SK-N-SH (cell line): ENCODE results near the gene PRKCH. TPM values are rescaled to one million over a fixed set of nuclear protein-coding genes. Genes with fewer than 3 reads are reported as not detected.
A peak's percentile ranks its signal among the peaks of the same experiment; 100 is the strongest.

Experiments
- CTCF ChIA-PET: fragments of 300-600, 350-600 bp; formaldehyde crosslinking; extraction: SDS; loops from one replicate; lab custom pipeline; 2021; lab: Yijun Ruan, JAX
- POLR2A ChIA-PET: fragments of 350-600 bp; sonication (Branson Sonifier 250); formaldehyde crosslinking; extraction: SDS; loops from one replicate; lab custom pipeline; 2020; ENCODE audit warnings: antibody characterized with exemption, inconsistent platforms; lab: Yijun Ruan, JAX
- DNase-seq: peaks from one replicate; pipeline ENCODE4 v3.0.0; 2012
- H2AFZ ChIP-seq: fragments of 200-600 bp; sonication (generic); 2 replicates; pipeline ENCODE4 v1.8.1; 2016; ENCODE audit warnings: antibody characterized with exemption, mild to moderate bottlenecking, low read depth
- H3F3A ChIP-seq: fragments of 200-600 bp; sonication (generic); replicated peaks from 2 replicates; pipeline ENCODE3; 2016; ENCODE audit warnings: antibody characterized with exemption, mild to moderate bottlenecking; ENCODE audit not compliant: insufficient read depth
- H3K27ac ChIP-seq, 2 experiments: fragments of 200-500 bp in 1 of 2; fragments of 200-600 bp in 1 of 2; sonication (Bioruptor generic) in 1 of 2; sonication (generic), shearing (Covaris generic) in 1 of 2; 2 replicates each; pipeline versions ENCODE4 v1.5.1 to v1.6.1; 2014 to 2016; ENCODE audit warnings: low read depth in 2 of 2, inconsistent platforms in 1 of 2, low read length in 1 of 2, mild to moderate bottlenecking in 1 of 2, mixed read lengths in 1 of 2
- H3K27me3 ChIP-seq: fragments of 200-600 bp; sonication (generic), shearing (Covaris generic); 2 replicates; pipeline ENCODE4 v1.6.1; 2016; ENCODE audit warnings: mixed run types; ENCODE audit not compliant: insufficient read depth
- H3K36me3 ChIP-seq, 2 experiments: fragments of 200-500 bp in 1 of 2; fragments of 200-600 bp in 1 of 2; sonication (Bioruptor generic) in 1 of 2; sonication (generic) in 1 of 2; replicated peaks in 1 of 2; 2 replicates each; pipeline versions ENCODE3 to v1.5.1; 2014 to 2016; ENCODE audit warnings: low read length in 1 of 2, mild to moderate bottlenecking in 1 of 2; ENCODE audit not compliant: insufficient read depth in 2 of 2, control insufficient read depth in 1 of 2
- H3K4me1 ChIP-seq, 2 experiments: fragments of 200-500 bp in 1 of 2; fragments of 200-600 bp in 1 of 2; sonication (Bioruptor generic) in 1 of 2; sonication (generic), shearing (Covaris generic) in 1 of 2; 2 replicates each; pipeline versions ENCODE4 v1.5.1 to v1.6.1; 2014 to 2016; ENCODE audit warnings: low read depth in 1 of 2, low read length in 1 of 2, mixed run types in 1 of 2; ENCODE audit not compliant: insufficient read depth in 2 of 2, control insufficient read depth in 1 of 2
- H3K4me2 ChIP-seq: fragments of 200-600 bp; sonication (generic), shearing (Covaris generic); 2 replicates; pipeline ENCODE4 v1.6.1; 2017; ENCODE audit warnings: mixed run types
- H3K4me3 ChIP-seq, 2 experiments: fragments of 200-500 bp in 1 of 2; fragments of 200-600 bp in 1 of 2; sonication (Bioruptor generic) in 1 of 2; sonication (generic), shearing (Covaris generic) in 1 of 2; 2 replicates each; pipeline versions ENCODE4 v1.5.1 to v1.8.1; 2014 to 2016; ENCODE audit warnings: low read depth in 2 of 2, inconsistent platforms in 1 of 2, low read length in 1 of 2, mild to moderate bottlenecking in 1 of 2, mixed read lengths in 1 of 2, moderate library complexity in 1 of 2
- H3K79me2 ChIP-seq: fragments of 200-600 bp; sonication (generic); 2 replicates; pipeline ENCODE4 v1.8.1; 2017; ENCODE audit warnings: mild to moderate bottlenecking; ENCODE audit not compliant: insufficient read depth
- H3K9ac ChIP-seq: fragments of 200-600 bp; sonication (generic); 2 replicates; pipeline ENCODE4 v1.6.1; 2017; ENCODE audit warnings: mixed run types
- H3K9me2 ChIP-seq: fragments of 200-600 bp; sonication (generic); 2 replicates; pipeline ENCODE4 v1.6.1; 2017; ENCODE audit warnings: mixed run types
- H3K9me3 ChIP-seq: fragments of 200-600 bp; sonication (generic); 2 replicates; pipeline ENCODE4 v1.6.1; 2017; ENCODE audit warnings: mixed run types, mild to moderate bottlenecking, moderate library complexity
- H4K20me1 ChIP-seq: fragments of 200-600 bp; sonication (generic); 2 replicates; pipeline ENCODE4 v1.6.1; 2017; ENCODE audit warnings: mild to moderate bottlenecking, mixed run types; ENCODE audit not compliant: insufficient read depth
- CHD2 ChIP-seq: fragments of 150-350 bp; IDR thresholded peaks from 2 replicates; pipeline ENCODE4 v1.6.1; 2018; ENCODE audit warnings: low read length; ENCODE audit not compliant: partially characterized antibody
- EP300 ChIP-seq, 2 experiments: IDR thresholded peaks; 2 replicates each; pipeline versions ENCODE4 v1.4.0 to v1.6.1; 2012; ENCODE audit warnings: borderline replicate concordance in 1 of 2, low read depth in 1 of 2, low read length in 1 of 2
- FOSL2 ChIP-seq: IDR thresholded peaks from 2 replicates; pipeline ENCODE4 v1.4.0; 2012; ENCODE audit warnings: low read depth, mild to moderate bottlenecking, moderate library complexity, borderline replicate concordance
- FOXJ3 ChIP-seq: sonication (generic); formaldehyde crosslinking; IDR thresholded peaks from 2 replicates; pipeline ENCODE4 v1.5.1; 2020; ENCODE audit warnings: mild to moderate bottlenecking, missing genetic modification reagents
- GATA2 ChIP-seq: sonication (generic); formaldehyde crosslinking; IDR thresholded peaks from 2 replicates; pipeline ENCODE4 v1.5.0; 2020; ENCODE audit warnings: mild to moderate bottlenecking, missing genetic modification reagents
- MEF2A ChIP-seq: IDR thresholded peaks from 2 replicates; pipeline ENCODE4 v1.4.0; 2012; ENCODE audit warnings: low read depth, borderline replicate concordance
- MXI1 ChIP-seq: IDR thresholded peaks from 2 replicates; pipeline ENCODE4 v1.6.1; 2012; ENCODE audit warnings: mild to moderate bottlenecking, low read depth, low read length, improper control_type of control experiment
- RCOR1 ChIP-seq: fragments of 150-350 bp; IDR thresholded peaks from 2 replicates; pipeline ENCODE4 v1.6.1; 2017; ENCODE audit warnings: antibody characterized with exemption, low read length
- RFX5 ChIP-seq: IDR thresholded peaks from 2 replicates; pipeline ENCODE4 v1.6.1; 2012; ENCODE audit warnings: mild to moderate bottlenecking, improper control_type of control experiment, low read length
- SIN3A ChIP-seq: IDR thresholded peaks from 2 replicates; pipeline ENCODE4 v1.6.1; 2012; ENCODE audit warnings: low read depth, mild to moderate bottlenecking, low read length, moderate library complexity, borderline replicate concordance
- SMC3 ChIP-seq: IDR thresholded peaks from 2 replicates; pipeline ENCODE4 v1.6.1; 2012; ENCODE audit warnings: low read depth, low read length, improper control_type of control experiment
- TAF1 ChIP-seq: IDR thresholded peaks from 2 replicates; pipeline ENCODE4 v1.6.1; 2012; ENCODE audit warnings: low read depth, mild to moderate bottlenecking, low read length, moderate library complexity, borderline replicate concordance
- TCF12 ChIP-seq: IDR thresholded peaks from 2 replicates; pipeline ENCODE4 v1.4.0; 2012
- YY1 ChIP-seq: IDR thresholded peaks from 2 replicates; pipeline ENCODE4 v1.4.0; 2012; ENCODE audit warnings: low read depth, mild to moderate bottlenecking
- WGBS: methylation state at CpG from one replicate; pipeline ENCODE4 v1.1.6; 2017; ENCODE audit warnings: low lambda C conversion rate; 5-methylcytosine and 5-hydroxymethylcytosine counted together
- polyA plus RNA-seq, 3 experiments: library from polyadenylated mRNA; depleted of rRNA; stranded (reverse); fragments of >200 nt; gene quantifications; 2 replicates each; pipeline ENCODE4 v1.2.3, GENCODE V29; 2012
- TF ChIP-seq, protein P1 (sequence below): IDR thresholded peaks from 2 replicates; pipeline ENCODE4; 2012

PRKCH gene
- polyA plus RNA-seq, 1 of the 3 experiments (the other 2 are of a cell fraction) = 4.2 TPM

DNA sequence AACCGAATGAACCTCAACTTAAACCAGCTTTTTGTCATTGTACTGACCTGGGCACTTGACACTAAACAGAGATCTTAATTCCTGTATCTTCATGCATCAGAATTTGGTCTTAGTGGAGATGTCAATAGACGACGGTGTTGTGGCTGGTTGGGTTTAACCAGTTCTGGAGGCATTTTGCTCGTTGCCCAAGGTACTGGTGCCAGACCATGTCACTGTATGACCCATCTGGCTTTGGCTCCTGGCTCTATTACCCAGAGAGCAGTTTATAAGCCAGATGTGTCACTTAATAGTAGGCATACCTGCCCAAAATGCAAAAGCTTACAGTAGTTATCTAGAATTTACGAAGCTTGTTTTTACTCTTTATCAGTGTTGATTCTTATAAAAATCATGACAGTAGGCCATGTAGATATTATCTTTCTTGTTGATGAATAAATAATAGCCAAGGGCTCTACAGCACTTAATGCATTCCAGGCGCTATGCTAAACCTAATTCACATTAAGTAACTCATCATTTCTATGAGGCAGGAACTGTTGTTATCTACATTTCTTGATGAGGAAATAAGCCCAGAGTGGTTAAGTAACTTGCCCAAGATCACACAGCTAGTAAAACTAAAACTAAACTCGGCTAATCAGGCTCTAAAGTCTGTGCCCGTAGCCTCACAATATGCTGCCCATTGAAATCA, 194.2 kb downstream of the PRKCH start:
- Histone ChIP-seq H4K20me1 (no peaks in the 10 kb centered on the region), H3K9ac (no peak overlapping the region), H2AFZ (no peak overlapping the region), H3K4me3 (no peak overlapping the region)
- CTCF ChIA-PET = interaction anchor here (0.5 kb wide), 1 partner anchor 759 kb away, joined by 3 read pairs; no protein-coding TSS in a partner anchor
- peak; percentile 85 for TF ChIP-seq RCOR1
- TF ChIP-seq FOXJ3 (CRISPR knock-in tag) = peak; percentile 73
- TF ChIP-seq TAF1 = no peak
- peak in 1 of 2 experiments; percentile 88; a peak in 2 of 4 replicates for TF ChIP-seq EP300 (IDR thresholded peaks at IDR 0.05; ENCODE audit: borderline replicate concordance in 1 of 2, low read depth in 1 of 2, low read length in 1 of 2)
- no peak for TF ChIP-seq TCF12
- TF ChIP-seq CHD2 = peak; percentile 24
- TF ChIP-seq GATA2 (CRISPR knock-in tag) = peak; percentile 81
- TF ChIP-seq, all 33 proteins: peak for 5
- Histone ChIP-seq H3K9me2 (no peaks in the 10 kb centered on the region), H3K79me2 (no peaks in the 10 kb centered on the region), H3K9me3 (no peaks in the 10 kb centered on the region), H3K4me2 (no peak overlapping the region), H3F3A (peaks cover 4% of the 10 kb centered on the region), H3K36me3 (no peaks in the 10 kb centered on the region), H3K27me3 (no peaks in the 10 kb centered on the region), H3K27ac (peak overlapping the region in 1 of 2 experiments; percentile 87; a peak in 2 of 4 replicates), H3K4me1 (peaks cover 0 to 60% of the 10 kb centered on the region in 2 experiments; a peak in 2 of 4 replicates)
- POLR2A ChIA-PET = no interaction called here
- no peak for DNase-seq
- WGBS = 75% methylated on average over 8 of the region's 8 CpGs

DNA sequence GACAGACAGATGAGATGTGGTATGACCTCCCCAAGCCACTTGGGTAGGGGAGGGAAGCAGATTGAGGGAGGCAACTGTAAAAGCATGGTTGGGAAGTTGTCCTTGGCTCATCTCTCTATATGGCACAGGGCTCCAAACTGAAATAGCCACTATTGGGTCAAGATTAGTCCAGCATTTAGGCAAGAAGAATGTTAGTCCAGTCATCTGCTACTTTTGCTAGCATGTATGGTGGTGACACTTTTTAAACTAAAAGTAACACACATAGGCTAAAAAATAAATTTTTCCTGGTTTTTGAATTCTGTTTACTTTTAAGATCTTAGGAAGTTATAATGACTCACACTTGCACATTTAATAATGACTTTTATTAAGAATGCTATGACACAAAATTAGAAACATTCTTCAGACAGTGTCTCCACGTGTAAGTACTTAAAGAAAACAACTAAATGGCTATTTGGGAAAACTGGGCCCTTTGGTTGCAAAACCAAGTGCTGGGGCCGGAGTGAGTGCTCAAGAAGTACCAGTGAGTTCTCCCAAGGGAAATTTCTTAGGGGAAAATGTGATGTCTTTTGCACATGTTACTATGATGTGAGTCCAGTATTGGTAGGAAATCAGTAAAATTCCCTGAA, 194.9 kb downstream of the PRKCH start:
- Histone ChIP-seq H3K27me3 (no peaks in the 10 kb centered on the region), H3K79me2 (no peaks in the 10 kb centered on the region), H3K9me3 (no peaks in the 10 kb centered on the region), H3K9me2 (no peaks in the 10 kb centered on the region), H3K36me3 (no peaks in the 10 kb centered on the region), H3F3A (peaks cover 4% of the 10 kb centered on the region), H3K4me3 (no peak overlapping the region), H4K20me1 (no peaks in the 10 kb centered on the region), H3K9ac (no peak overlapping the region), H3K27ac (peak overlapping the region in 1 of 2 experiments; percentile 87; a peak in 2 of 4 replicates), H2AFZ (no peak overlapping the region), H3K4me2 (no peak overlapping the region), H3K4me1 (peaks cover 0 to 59% of the 10 kb centered on the region in 2 experiments; a peak in 2 of 4 replicates)
- WGBS = 65% methylated on average over 2 of the region's 2 CpGs
- ChIA-PET CTCF (interaction anchor here (0.5 kb wide), 1 partner anchor 759 kb away, joined by 3 read pairs; no protein-coding TSS in a partner anchor), POLR2A (no interaction called here)
- DNase-seq = no peak
- TF ChIP-seq, protein P1, sequence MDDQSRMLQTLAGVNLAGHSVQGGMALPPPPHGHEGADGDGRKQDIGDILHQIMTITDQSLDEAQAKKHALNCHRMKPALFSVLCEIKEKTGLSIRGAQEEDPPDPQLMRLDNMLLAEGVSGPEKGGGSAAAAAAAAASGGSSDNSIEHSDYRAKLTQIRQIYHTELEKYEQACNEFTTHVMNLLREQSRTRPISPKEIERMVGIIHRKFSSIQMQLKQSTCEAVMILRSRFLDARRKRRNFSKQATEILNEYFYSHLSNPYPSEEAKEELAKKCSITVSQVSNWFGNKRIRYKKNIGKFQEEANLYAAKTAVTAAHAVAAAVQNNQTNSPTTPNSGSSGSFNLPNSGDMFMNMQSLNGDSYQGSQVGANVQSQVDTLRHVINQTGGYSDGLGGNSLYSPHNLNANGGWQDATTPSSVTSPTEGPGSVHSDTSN = no peak
- TF ChIP-seq EP300 (IDR thresholded peaks at IDR 0.05; ENCODE audit: borderline replicate concordance in 1 of 2, low read depth in 1 of 2, low read length in 1 of 2) = no peak
- no peak for TF ChIP-seq YY1
- TF ChIP-seq FOXJ3 (CRISPR knock-in tag) = no peak
- no peak for TF ChIP-seq FOSL2
- no peak for TF ChIP-seq RFX5
- no peak for TF ChIP-seq SIN3A
- no peak for TF ChIP-seq MEF2A
- TF ChIP-seq SMC3 = no peak
- no peak for TF ChIP-seq MXI1
